ENCODE results near the gene VKORC1.

DNA sequence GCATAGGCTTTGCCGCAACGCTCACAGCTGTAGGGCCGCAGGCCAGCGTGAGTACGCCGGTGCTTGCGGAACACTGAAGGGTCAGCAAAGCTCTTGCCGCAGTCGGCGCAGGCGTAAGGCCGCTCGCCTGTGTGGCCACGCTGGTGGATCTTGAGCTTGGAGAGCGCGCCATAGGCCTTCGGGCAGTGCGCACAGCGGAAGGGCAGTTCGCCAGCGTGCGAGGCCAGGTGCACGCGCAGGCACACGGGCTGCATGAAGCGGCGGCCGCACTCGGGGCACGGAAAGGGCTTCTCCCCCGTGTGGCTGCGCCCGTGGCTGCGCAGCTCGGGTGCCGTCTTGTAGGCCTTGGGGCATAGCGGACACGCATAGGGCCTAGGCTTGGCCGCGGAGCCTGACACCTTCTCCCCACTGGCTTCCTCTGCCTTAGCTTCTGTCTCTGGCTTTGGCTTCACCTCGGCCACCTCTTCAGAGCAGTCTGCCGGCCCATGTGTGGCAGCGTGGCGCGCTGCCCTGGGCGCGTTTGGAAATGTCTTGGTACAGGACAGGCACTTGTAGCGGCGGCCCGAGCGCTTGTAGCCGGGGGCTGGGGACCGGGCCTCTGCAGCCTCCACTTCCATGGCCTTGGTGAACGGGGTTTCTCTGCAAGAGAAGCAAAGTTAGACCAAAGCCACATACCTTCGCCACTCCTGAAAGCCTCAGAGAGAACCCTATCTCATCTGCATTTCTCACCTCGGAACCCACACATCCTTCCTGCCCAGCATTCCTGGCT, 30.6 kb downstream of the VKORC1 start:
- TF ChIP-seq CTCF (IDR thresholded peaks at IDR 0.05): no peak
- no peak for TF ChIP-seq ZFX (IDR thresholded peaks at IDR 0.05; ENCODE audit: borderline replicate concordance)

Measured in 22Rv1 (cell line).